NCI-H2029 treated with DMSO at 0.1 percent for 48 hours (cell line): ENCODE results near the gene APOB.

Source experiments
- DNase-seq: peaks from one replicate; lab custom pipeline; 2025; lab: John Stamatoyannopoulos, UW

The APOB gene

DNA sequence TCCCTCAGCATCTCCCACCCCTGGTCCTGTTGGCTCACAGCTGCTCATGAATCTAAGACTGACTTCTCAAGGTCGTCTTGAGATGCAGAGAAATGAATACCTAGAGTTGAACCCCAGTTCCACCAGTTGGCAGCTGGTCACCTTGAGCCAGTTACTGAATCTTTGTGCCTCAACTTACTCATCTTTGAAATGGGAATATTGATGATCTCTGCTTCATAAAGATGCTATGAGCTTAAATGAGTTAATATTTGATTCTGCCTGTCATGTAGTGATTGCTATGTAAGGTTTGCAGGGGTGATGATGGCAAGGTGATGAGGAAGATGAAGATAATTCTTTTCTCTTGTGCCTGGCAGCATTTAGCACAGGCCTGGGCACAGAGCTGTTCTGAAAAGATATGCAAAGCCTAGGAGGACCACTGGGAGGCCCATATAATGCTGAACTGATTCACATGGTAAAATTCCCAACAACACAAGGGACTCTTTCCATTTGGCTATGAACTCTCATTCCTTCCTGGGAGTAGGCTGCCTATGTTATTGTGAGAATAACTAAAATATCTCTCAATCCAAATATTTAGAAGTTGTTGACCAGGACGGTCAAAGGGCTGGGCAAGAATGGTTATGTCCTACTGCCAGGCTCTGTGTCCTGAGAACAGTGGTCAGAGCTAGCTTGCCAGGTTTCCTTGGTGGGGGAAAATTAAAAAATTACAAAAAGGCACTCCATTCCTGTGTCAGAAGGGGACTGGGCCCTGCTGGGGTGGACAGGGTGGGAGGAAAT is 70.9 kb downstream of the APOB start:
- DNase-seq: no peak

DNA sequence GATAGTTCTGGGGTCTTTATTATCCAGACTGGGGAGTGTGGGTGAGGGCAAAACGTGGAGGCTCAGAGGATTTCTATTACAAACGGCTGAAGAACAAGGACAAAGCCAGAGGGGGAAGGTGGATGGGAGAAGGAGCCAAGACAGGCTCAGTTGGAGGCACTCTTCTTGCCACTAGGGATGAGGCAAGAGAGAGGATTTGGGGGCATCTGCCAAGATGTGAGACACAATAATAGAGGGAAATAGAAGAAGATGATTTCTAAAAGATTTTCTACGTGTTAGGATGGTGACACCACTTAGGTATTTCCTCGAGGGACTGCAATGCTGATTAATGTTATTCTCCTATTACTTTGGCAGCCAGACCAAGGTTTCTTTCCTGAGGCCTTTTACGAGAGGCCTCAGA is 71.8 kb downstream of the APOB start:
- no peak for DNase-seq

DNA sequence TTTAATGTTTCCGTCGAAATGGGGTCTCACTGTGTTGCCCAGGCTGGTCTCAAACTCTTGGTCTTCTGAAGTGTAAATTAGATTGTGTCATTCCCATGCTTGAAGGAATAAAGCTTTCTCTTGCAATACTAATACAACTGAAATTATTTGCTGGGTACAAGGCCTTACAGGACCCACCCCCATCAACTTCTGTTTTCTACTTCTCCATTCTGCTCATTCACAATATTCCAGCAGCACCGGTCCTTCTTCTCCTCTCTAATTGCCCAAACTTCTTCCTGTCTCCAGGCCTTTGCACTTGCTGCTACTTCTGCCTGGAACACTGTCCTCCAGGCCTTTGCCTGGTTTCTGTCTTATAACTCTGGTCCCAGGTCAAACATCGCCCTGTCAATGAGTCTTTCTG is 73.8 kb downstream of the APOB start:
- DNase-seq: no peak

DNA sequence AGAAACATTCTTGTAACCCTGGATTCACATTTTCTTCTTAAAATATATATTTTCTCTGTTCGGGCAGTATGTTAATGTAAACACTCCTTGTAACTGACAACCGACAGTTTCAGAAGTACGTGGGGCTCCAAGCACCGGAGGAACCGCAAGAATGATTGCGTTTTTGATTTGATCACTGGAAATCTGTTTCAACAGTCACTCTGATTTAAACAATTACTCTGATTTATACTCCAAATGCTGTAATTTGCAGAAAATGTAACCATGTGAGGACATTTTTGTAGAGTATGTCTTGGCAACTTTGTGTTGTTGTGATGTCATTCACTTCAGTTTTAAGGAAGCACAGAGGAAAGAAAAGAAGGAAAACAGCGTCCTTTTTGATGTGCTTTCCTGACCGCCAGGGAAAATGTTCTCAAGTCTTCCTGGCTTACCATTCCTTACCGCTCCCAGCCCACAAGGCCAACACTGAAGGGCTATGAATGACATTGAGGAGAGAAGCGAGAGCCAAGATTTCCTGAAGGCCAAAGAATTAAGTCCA is 77.7 kb downstream of the APOB start:
- no peak for DNase-seq

DNA sequence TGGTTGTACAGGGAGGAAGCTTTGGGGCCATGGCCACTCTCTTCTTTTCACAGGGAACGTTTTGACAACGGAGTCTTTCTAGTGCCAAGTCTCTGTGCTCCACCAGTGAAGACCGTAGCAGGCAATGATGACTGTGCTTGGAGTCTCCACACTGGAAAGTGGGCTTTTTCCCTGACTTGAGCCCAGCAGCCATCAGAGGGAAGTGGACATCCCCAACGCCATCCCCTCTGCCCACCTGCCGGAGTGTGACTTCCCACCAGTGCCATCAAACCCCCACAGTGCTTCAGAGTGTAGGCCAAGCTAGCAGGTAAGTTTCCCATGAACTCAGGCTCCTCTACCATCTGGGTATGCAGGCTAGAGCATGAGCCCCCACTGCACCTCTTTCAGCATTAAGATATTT is 78.7 kb downstream of the APOB start:
- no peak for DNase-seq

DNA sequence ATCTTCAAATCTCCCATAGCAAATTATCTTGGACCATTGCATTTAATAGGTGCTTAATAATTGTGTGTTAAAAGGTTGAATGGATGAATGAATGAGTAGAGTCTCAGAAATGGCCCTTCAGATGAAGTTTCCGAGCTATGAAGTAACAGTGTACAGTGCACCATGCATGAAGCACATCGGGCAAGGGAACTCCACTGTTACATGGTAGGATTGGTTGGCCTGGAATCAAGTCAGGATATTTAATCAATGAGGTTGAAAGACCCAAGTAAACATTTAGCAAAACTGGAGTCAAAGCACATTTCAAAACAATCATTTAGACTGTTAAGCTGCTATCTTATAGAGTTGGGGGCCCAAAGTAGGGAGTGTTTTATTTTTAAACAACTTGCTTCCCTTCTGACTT is 80.0 kb downstream of the APOB start:
- DNase-seq: no peak

DNA sequence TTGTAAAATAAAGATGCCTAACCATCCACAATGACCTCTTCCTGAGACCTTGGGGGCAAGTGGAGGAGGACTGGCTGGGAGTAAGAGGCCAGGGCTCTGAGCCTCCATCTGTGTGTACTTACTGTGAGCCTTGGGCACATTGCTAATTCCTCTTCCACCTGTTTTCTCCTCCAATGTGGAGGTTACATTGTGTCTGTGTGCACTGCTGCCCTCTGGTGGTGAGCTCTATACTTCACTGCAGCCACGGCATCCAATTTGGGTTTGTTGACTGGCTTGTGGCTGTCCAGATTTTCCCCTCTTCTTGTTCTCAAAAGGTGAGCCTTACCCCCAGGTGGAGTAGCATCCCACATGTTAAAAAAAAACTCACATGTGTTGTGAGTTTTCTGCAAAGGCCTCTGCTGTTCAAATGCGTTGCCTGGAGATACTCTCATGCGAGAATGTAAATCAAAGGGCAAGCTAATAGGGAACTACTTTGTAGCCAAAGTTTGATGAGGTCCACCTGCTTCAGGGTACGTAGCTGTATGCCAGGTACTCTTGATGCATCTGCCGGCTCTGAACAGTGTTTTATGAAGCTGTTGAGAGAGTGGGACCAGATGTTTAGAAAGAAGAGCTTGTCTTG is 80.8 kb downstream of the APOB start:
- peak; percentile 57 for DNase-seq

DNA sequence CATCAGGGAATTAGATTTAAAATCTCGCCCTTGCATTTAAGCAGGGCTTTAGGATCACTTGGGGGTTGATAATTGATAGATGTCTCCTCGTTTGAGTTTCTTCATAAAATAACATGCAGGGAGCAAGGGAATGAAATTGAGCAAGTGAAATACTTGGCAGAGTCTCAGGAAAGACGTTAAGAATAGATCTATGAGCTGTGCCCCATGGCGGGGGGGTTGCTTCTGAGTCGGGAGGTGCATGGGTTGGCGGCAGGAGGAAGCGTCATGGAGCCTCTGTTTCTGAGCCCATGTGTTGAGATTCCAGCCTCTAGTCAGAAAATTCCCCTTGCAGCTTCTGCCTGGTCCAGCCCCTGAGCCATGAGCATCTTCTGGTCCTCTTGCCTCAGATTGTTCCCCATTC is 82.0 kb downstream of the APOB start:
- DNase-seq: no peak

DNA sequence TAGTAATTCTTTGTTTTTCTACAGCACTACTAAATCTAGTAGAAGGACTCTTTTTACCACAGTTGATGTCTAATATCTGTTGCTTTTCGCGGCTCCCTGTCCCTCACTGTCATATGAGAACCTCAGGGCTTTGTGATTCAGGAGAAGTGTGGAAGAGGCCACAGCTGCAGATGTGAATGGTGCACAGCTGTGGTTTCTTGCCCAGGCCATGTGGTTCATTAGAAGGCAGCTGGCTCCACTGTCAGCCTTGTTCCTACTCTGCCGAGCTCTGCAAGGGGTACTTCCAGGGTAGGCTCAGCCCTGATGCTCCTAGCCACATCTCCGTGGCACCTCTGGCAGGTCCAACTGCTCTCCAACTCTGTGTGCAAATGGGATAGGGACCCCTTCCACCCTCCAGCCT is 83.9 kb downstream of the APOB start:
- DNase-seq: no peak

DNA sequence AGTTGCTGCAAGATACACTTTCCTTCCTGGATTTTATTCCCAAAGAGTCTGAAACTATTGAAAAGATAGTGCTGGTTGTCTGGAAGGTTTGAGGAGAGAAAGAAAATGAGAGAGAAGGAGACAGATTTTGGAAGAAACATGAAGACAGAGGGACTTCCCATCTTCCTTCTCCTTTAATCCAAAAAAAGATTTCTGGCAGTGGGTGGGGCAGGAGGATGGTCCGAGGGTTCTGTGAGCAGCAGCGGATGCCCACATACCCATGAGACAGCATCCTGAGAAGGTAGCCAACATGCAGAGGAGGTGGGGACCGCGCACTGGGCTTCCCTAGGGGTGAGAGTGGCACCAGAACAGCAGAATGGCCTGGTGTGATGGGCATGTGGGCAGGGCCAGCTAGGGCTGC is 84.6 kb downstream of the APOB start:
- DNase-seq: no peak

DNA sequence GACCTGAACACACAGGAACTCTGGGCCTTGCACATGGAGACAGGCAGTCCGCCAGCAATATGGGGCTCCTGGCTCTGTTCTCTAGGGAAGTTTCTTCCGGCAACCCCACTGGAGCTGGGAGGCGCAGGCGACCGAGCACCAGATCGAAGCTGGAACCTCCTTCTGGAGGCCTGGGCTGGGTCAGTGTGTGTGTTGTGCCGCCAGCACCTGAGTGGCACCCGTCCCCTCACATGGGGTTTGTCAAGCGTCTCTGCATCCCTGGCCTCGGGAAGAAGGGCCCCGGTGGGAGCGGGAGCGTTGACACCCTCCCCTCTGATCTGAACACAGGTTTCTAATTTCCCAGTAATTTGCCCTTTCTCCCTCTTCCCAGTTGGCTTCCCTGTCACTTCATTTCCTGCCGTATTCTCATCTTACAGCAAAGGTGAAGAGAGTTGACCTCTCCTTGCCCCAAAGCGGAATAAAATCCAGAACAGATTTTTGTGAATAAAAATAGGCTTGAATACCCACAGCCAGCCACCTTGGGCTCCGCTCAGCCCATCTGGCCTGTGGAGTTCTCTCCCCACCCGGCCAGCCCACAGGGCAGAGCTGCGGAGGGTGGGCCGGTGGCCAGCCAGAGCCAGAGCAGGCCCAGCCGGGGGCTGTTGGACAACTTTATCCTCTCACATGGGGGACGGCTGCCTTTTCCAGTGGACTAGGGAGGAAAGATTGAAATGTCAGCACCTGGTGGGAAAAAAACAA is 85.9 kb downstream of the APOB start:
- DNase-seq: no peak

DNA sequence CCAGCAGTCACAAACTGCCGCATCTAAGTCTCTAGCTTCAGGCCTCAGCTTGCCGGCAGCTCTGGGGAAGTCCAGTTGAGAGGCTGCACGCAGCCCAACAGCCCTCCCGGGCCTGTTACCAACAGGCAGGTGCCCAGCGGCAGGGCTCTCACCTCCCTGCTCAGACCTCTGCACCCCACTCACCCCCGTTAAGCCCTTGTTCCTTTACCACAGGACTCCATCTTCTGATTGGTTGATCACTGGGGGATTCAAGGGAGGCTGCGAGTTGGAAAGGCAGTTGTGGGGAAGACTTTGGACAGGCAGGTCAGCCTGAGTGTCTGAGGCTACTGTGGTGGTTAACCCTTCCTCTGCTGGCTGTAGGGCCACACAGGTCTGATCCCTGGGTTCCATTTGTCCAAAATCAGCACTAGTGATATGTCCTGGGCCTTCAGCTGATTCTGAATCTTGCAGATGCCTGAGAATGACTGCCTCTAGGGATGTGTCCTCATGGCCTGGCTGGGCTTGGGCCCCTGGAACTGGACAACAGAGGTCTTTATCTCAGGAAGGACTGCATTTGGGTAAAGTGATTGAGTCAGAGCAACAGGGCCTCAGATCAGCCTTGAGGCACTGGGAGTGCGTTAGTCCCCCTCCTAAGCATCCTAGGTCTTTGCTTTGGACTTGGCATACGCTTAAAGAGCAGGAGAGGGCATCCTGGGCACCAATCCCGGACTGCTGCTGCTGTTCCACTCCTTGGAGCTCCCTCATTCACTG is 88.4 kb downstream of the APOB start:
- no peak for DNase-seq

DNA sequence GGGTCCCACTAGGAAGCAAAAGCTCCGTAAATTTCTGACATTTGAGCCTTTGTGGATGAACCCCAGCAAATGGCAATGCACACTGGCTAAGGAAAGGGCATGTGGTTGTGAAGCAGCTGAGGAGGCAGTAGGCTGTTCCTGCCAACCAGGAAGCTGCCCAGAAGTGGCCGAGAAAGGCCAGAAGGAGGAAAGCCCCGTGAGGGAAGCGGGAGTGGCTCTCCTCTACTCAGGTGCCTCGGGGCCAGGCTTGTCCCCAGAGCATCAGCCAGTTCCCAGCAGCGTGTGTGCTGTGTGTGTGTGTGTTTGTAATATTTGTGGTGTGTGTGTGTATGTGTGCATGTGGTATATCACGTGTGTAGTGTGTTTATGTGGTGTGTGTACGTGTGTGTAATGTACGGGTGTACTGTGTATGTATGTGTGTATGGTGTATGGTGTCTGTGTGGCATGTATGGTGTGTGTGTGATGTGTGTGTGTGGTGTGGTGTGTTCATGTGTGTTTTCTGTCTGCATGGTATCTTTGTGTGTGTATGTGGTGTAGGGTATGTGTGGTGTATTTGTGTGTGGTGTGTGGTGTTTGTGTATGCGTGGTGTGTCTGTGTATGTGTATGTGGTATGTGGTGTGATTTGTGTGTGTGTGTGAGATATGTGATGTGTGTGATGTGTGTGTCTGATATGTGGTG is 90.6 kb downstream of the APOB start:
- no peak for DNase-seq
